OCI-LY1 (cell line): ENCODE results near the gene S1PR5.

ENCODE experiments used
- H2AFZ ChIP-seq: fragments of 200-600 bp; sonication (generic), shearing (Covaris generic); 2 replicates; pipeline ENCODE4 v1.6.0; 2014; ENCODE audit warnings: antibody characterized with exemption, mild to moderate bottlenecking, low read length
- H3F3A ChIP-seq: fragments of 200-600 bp; sonication (generic), shearing (Covaris generic); 2 replicates; pipeline ENCODE4 v1.6.0; 2014; ENCODE audit warnings: mild to moderate bottlenecking, antibody characterized with exemption, low read length, moderate library complexity; ENCODE audit not compliant: insufficient read depth
- H3K27ac ChIP-seq: fragments of 200-600 bp; sonication (generic); 2 replicates; pipeline ENCODE4 v1.5.1; 2014; ENCODE audit warnings: low read length, mixed run types, mild to moderate bottlenecking, low read depth; ENCODE audit not compliant: poor library complexity, severe bottlenecking
- H3K27me3 ChIP-seq: fragments of 200-600 bp; sonication (generic); 2 replicates; pipeline ENCODE4 v1.6.0; 2014; ENCODE audit warnings: antibody characterized with exemption, mild to moderate bottlenecking, low read length, moderate library complexity; ENCODE audit not compliant: insufficient read depth
- H3K36me3 ChIP-seq: fragments of 200-600 bp; sonication (generic); 2 replicates; pipeline ENCODE4 v1.6.1; 2014; ENCODE audit warnings: mild to moderate bottlenecking, antibody characterized with exemption, low read length, moderate library complexity, mixed read lengths; ENCODE audit not compliant: insufficient read depth
- H3K4me1 ChIP-seq: fragments of 200-600 bp; sonication (generic); 2 replicates; pipeline ENCODE4 v1.5.1; 2014; ENCODE audit warnings: mild to moderate bottlenecking, low read length, moderate library complexity; ENCODE audit not compliant: insufficient read depth, severe bottlenecking
- H3K4me2 ChIP-seq: fragments of 200-600 bp; sonication (generic), shearing (Covaris generic); 2 replicates; pipeline ENCODE4 v1.6.1; 2014; ENCODE audit warnings: low read length
- H3K4me3 ChIP-seq: fragments of 200-600 bp; sonication (generic); 2 replicates; pipeline ENCODE4 v1.5.1; 2014; ENCODE audit warnings: low read length, low read depth, mild to moderate bottlenecking, mixed read lengths; ENCODE audit not compliant: poor library complexity, severe bottlenecking
- H3K79me2 ChIP-seq: fragments of 200-600 bp; shearing (Covaris generic); 2 replicates; pipeline ENCODE4 v1.6.1; 2016; ENCODE audit warnings: mixed run types, low read length, mixed read lengths; ENCODE audit not compliant: insufficient read depth
- H3K9ac ChIP-seq: fragments of 200-600 bp; sonication (generic), shearing (Covaris generic); 2 replicates; pipeline ENCODE4 v1.6.1; 2014; ENCODE audit warnings: mild to moderate bottlenecking, low read length, mixed read lengths
- H3K9me2 ChIP-seq: fragments of 200-600 bp; sonication (generic), shearing (Covaris generic); 2 replicates; pipeline ENCODE4 v1.6.1; 2014; ENCODE audit warnings: low read depth, mild to moderate bottlenecking, low read length, mixed read lengths
- H3K9me3 ChIP-seq: fragments of 200-600 bp; shearing (Covaris generic); 2 replicates; pipeline ENCODE4 v1.6.1; 2014; ENCODE audit warnings: low read length, mixed read lengths
- H4K20me1 ChIP-seq: fragments of 200-600 bp; sonication (generic), shearing (Covaris generic); 2 replicates; pipeline ENCODE4 v1.6.0; 2016; ENCODE audit warnings: mild to moderate bottlenecking, low read length; ENCODE audit not compliant: insufficient read depth
- EZH2 ChIP-seq: fragments of 200-600 bp; sonication (generic), shearing (Covaris generic); IDR thresholded peaks from 2 replicates; pipeline ENCODE4 v1.8.0; 2017; ENCODE audit warnings: borderline replicate concordance, mixed run types, mild to moderate bottlenecking, antibody characterized with exemption, low read length, moderate library complexity, mixed read lengths
- TF ChIP-seq, protein P1 (sequence below): fragments of 200-600 bp; sonication (generic), shearing (Covaris generic); IDR thresholded peaks from 2 replicates; pipeline ENCODE4 v1.5.1; 2017; ENCODE audit warnings: mild to moderate bottlenecking, antibody characterized with exemption, low read length, moderate library complexity, mixed read lengths

S1PR5 gene

DNA sequence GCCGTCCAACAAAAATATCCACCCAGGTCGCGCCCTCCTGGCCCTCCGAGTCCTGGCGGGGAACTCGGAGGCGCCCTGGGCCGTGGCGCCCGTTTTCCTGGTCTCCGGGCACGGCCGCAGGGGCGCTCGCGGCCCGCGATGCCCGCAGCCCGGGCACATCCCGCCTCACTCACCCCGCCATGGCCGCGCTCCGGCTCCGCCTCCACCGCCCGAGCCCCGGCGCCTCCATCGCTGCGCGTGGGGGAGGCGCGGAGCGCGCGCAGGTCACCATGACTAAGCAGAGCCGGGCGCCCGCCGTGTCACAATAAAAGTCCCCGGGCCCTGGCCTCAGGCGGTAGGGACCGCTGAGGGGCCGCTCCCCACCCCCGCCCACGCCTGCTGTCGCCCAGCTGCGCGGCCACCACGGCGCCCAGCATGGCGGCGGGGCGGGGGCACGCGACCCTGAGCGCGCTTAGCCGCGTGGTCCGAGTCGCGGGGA is 14.7 kb downstream of the S1PR5 start:
- Histone ChIP-seq H3K4me2 (peak overlapping the region; percentile 84), H3K79me2 (peaks cover 20% of the 10 kb centered on the region), H3K4me3 (peak overlapping the region; percentile 89), H3K9me2 (no peaks in the 10 kb centered on the region), H3K4me1 (peaks cover 21% of the 10 kb centered on the region), H3K27ac (peak overlapping the region; percentile 77), H3K36me3 (peaks cover 29% of the 10 kb centered on the region), H3K27me3 (no peaks in the 10 kb centered on the region), H2AFZ (no peak overlapping the region), H3F3A (no peaks in the 10 kb centered on the region), H4K20me1 (no peaks in the 10 kb centered on the region), H3K9me3 (no peaks in the 10 kb centered on the region), H3K9ac (peak overlapping the region; percentile 98)
- TF ChIP-seq, protein P1, sequence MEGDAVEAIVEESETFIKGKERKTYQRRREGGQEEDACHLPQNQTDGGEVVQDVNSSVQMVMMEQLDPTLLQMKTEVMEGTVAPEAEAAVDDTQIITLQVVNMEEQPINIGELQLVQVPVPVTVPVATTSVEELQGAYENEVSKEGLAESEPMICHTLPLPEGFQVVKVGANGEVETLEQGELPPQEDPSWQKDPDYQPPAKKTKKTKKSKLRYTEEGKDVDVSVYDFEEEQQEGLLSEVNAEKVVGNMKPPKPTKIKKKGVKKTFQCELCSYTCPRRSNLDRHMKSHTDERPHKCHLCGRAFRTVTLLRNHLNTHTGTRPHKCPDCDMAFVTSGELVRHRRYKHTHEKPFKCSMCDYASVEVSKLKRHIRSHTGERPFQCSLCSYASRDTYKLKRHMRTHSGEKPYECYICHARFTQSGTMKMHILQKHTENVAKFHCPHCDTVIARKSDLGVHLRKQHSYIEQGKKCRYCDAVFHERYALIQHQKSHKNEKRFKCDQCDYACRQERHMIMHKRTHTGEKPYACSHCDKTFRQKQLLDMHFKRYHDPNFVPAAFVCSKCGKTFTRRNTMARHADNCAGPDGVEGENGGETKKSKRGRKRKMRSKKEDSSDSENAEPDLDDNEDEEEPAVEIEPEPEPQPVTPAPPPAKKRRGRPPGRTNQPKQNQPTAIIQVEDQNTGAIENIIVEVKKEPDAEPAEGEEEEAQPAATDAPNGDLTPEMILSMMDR = no peak
- no peak for TF ChIP-seq EZH2

DNA sequence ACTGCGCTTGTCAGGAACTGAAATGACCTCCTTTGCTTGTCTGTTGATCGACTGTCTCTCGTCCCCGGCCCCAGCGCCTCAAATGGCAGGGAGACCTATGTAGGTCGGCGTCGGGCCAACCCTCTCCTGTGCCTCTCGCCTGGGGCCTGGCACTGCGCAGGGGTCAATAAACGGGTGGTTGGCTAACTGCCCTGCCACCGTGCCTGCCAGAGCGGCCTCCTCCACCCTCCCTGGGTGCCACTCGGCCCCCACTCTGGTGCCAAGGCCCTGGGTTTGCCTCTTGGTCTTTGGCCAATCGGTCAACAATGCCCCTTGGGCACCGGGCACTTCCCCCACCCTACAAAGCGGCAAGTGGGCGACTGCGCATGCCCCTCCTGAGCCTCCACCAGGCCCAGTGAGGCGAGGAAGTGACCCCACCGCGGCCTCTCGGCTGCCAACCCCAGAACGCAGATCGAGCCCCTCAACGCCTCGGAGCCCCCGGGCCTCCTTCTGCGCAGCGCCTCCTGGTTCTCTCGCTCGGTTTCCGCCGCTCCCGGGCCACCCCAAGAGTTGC is 15.2 kb downstream of the S1PR5 start:
- peaks cover 20% of the 10 kb centered on the region for H3K79me2 ChIP-seq

DNA sequence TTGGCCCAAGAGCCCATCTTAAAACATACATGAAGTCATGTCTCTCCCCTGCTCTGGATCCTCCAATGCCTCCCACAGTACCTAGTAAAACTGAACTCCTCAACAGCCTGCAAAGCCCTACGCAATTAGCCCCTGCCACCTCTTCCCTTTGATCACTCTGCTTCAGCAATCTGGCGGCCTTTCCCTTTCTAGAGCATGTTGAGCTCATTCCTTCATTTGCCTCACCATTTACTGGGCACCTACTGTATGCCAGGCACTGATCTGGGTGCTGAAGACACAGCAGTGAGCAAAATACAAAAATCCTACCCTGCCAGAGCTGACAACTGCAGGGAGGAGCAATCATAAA is 17.0 kb downstream of the S1PR5 start:
- no peak overlapping the region for H2AFZ ChIP-seq
- H3K4me3 ChIP-seq = no peak overlapping the region
- H3K79me2 ChIP-seq = peaks cover 20% of the 10 kb centered on the region
- H3K9me3 ChIP-seq = no peaks in the 10 kb centered on the region
- H3K9ac ChIP-seq = no peak overlapping the region
- TF ChIP-seq, protein P1 = no peak
- TF ChIP-seq EZH2 = no peak
- H3K36me3 ChIP-seq = peaks cover 51% of the 10 kb centered on the region
- H3K9me2 ChIP-seq = no peaks in the 10 kb centered on the region
- no peaks in the 10 kb centered on the region for H3F3A ChIP-seq
- no peaks in the 10 kb centered on the region for H4K20me1 ChIP-seq
- no peak overlapping the region for H3K27ac ChIP-seq
- H3K4me1 ChIP-seq = peaks cover 21% of the 10 kb centered on the region
- no peaks in the 10 kb centered on the region for H3K27me3 ChIP-seq
- H3K4me2 ChIP-seq = no peak overlapping the region

More for the DNA sequence above, 15.2 kb downstream of the S1PR5 start:
- H3K4me2 ChIP-seq = peak overlapping the region; percentile 84
- H3K9me2 ChIP-seq = no peaks in the 10 kb centered on the region
- TF ChIP-seq, protein P1 = no peak
- TF ChIP-seq EZH2 = no peak
- no peaks in the 10 kb centered on the region for H3K27me3 ChIP-seq
- peak overlapping the region; percentile 89 for H3K4me3 ChIP-seq
- H3K27ac ChIP-seq = peak overlapping the region; percentile 77
- no peak overlapping the region for H2AFZ ChIP-seq
- H3K36me3 ChIP-seq = peaks cover 34% of the 10 kb centered on the region
- no peaks in the 10 kb centered on the region for H3F3A ChIP-seq
- peak overlapping the region; percentile 98 for H3K9ac ChIP-seq
- H3K4me1 ChIP-seq = peaks cover 21% of the 10 kb centered on the region
- H3K9me3 ChIP-seq = no peaks in the 10 kb centered on the region
- H4K20me1 ChIP-seq = no peaks in the 10 kb centered on the region
